ENCODE data around the gene PLXNC1.

DNA sequence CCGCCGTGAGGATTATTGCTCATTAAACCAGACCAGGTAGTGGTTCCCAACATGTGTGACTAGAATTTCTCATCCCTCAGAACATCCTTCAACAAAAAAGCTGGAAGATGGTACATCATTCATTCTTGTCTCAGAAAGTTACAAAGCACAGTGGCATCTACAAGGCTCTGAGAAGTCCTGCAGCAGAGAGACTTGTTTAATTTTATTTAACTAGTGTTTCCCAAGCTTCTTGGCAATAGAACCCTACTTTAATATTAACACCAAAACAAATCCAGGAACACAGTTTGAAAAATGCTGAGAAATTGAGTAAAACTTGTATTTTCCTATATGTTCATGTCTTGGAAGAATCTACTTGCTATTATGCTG, 54.8 kb downstream of the PLXNC1 start:
- no peak for TF ChIP-seq CTCF (IDR thresholded peaks at IDR 0.05)
- no peak for TF ChIP-seq POLR2AphosphoS5 (IDR thresholded peaks at IDR 0.05; ENCODE audit: insufficient read depth in 1 of 2, low read depth in 1 of 2)
